ENCODE results near the gene MRGPRX3. TPM values are rescaled to one million over a fixed set of nuclear protein-coding genes. Genes with fewer than 3 reads are reported as not detected.

Gene MRGPRX3
- polyA plus RNA-seq, 2 of the 4 experiments (the other 2 are of a cell fraction) = not detected

GRCh38 chr11:18100926-18101656 lies 31.3 kb upstream of the MRGPRX3 start:
- FAIRE-seq (no peak), ATAC-seq (no peak), DNase-seq (ENCODE audit: low read depth in 1 of 2, low spot score in 1 of 2) (peak in 1 of 2 experiments; percentile 7)
- ChIA-PET POLR2A (no interaction called here), CTCF (interaction anchor here (1.0 kb wide), 2 partner anchors 14 to 573 kb away, joined by 3 to 8 read pairs; no protein-coding TSS in a partner anchor)
- no peaks in the 10 kb centered on the region for H3K9me3 ChIP-seq
- H3K27ac ChIP-seq = no peak overlapping the region
- peaks cover 8% of the 10 kb centered on the region for H3K4me1 ChIP-seq
- H3K4me2 ChIP-seq = no peak overlapping the region
- TF ChIP-seq JUNB (IDR thresholded peaks at IDR 0.05) = no peak
- no peak for TF ChIP-seq HOXA7 (CRISPR knock-in tag; IDR thresholded peaks at IDR 0.05)
- no peak for TF ChIP-seq CEBPB (IDR thresholded peaks at IDR 0.05)
- TF ChIP-seq EP300 (IDR thresholded peaks at IDR 0.05) = no peak
- TF ChIP-seq ATOH8 (CRISPR knock-in tag; IDR thresholded peaks at IDR 0.05; ENCODE audit: low read depth) = no peak
- no peak for TF ChIP-seq CBX8 (IDR thresholded peaks at IDR 0.05)
- no peak for TF ChIP-seq HOXB13 (CRISPR knock-in tag; IDR thresholded peaks at IDR 0.05; ENCODE audit: low read depth)
- TF ChIP-seq EHMT2 (IDR thresholded peaks at IDR 0.05; ENCODE audit: low read depth) = no peak
- no peak for TF ChIP-seq EHF (CRISPR knock-in tag; IDR thresholded peaks at IDR 0.05)
- no peak for TF ChIP-seq NFE2L2 (conservative IDR thresholded peaks at IDR 0.05; ENCODE audit: low read length)
- no peak for TF ChIP-seq KDM1A (IDR thresholded peaks at IDR 0.05; ENCODE audit: low read depth)
- TF ChIP-seq NR3C1 (IDR thresholded peaks at IDR 0.05) = no peak
- no peak for TF ChIP-seq JUN (IDR thresholded peaks at IDR 0.05)
- TF ChIP-seq USF2 (IDR thresholded peaks at IDR 0.05) = no peak
- no peak for TF ChIP-seq CTCF (IDR thresholded peaks at IDR 0.05)
- TF ChIP-seq HEYL (CRISPR knock-in tag; IDR thresholded peaks at IDR 0.05) = no peak
- no peak for TF ChIP-seq MYC (IDR thresholded peaks at IDR 0.05; ENCODE audit: borderline replicate concordance, low read length)
- no peak for TF ChIP-seq CHD4 (IDR thresholded peaks at IDR 0.05; ENCODE audit: borderline replicate concordance)
- TF ChIP-seq HES2 (IDR thresholded peaks at IDR 0.05) = no peak
- TF ChIP-seq TFCP2L1 (CRISPR knock-in tag; IDR thresholded peaks at IDR 0.05) = no peak
- 86% methylated on average over 6 of the region's 6 CpGs for WGBS (ENCODE audit: missing lambda C conversion rate)
- no peak overlapping the region for H3K4me3 ChIP-seq

- WGBS (ENCODE audit: missing lambda C conversion rate) = 19% methylated on average over 29 of the region's 29 CpGs
- CTCF ChIA-PET = interaction anchor here (0.7 to 5.2 kb wide), 16 partner anchors 8 to 780 kb away, joined by 3 to 64 read pairs (median 3); no protein-coding TSS in a partner anchor
- H3K4me3 ChIP-seq = peak overlapping the region; percentile 90
- FAIRE-seq = no peak
- peak overlapping the region; percentile 71 to 93 for H3K27ac ChIP-seq
- H3K4me2 ChIP-seq = peak overlapping the region; percentile 80
- H3K4me1 ChIP-seq = peaks cover 8% of the 10 kb centered on the region
- H3K9me3 ChIP-seq = no peaks in the 10 kb centered on the region
- peak in 1 of 2 experiments; percentile 34; a peak in 2 of 6 replicates for ATAC-seq
- DNase-seq (ENCODE audit: low read depth in 1 of 2, low spot score in 1 of 2) = peak in 1 of 2 experiments; percentile 6
- POLR2A ChIA-PET = interaction anchor here (0.9 kb wide), 3 partner anchors 7 to 91 kb away, joined by 3 to 4 read pairs (median 3); no protein-coding TSS in a partner anchor
- TF ChIP-seq USF2 (IDR thresholded peaks at IDR 0.05) (no peak), CHD2 (IDR thresholded peaks at IDR 0.05; ENCODE audit: low read length, partially characterized antibody) (no peak), HEYL (CRISPR knock-in tag; IDR thresholded peaks at IDR 0.05) (no peak), ESRRA (IDR thresholded peaks at IDR 0.05; ENCODE audit: borderline replicate concordance, low read length) (no peak), NR3C1 (IDR thresholded peaks at IDR 0.05) (no peak), HOXB13 (CRISPR knock-in tag; IDR thresholded peaks at IDR 0.05; ENCODE audit: low read depth) (no peak), JUNB (IDR thresholded peaks at IDR 0.05) (no peak), POLR2AphosphoS2 (conservative IDR thresholded peaks at IDR 0.05; ENCODE audit: low read length) (no peak), BHLHE40 (IDR thresholded peaks at IDR 0.05; ENCODE audit: low read depth, low read length) (no peak), CTCF (IDR thresholded peaks at IDR 0.05) (no peak), HES2 (IDR thresholded peaks at IDR 0.05) (no peak), EHMT2 (IDR thresholded peaks at IDR 0.05; ENCODE audit: low read depth) (no peak)
Measured at GRCh38 chr11:18105086-18105801, 27.1 kb upstream of the MRGPRX3 start.
